ENCODE data around the gene GCSAML. TPM values are rescaled to one million over a fixed set of nuclear protein-coding genes. Genes with fewer than 3 reads are reported as not detected.

GCSAML gene
- total RNA-seq, 3 donors from 2014 or later: 0.15 to 1.3 TPM; not detected in 1

- Histone ChIP-seq H3K36me3 (no peaks in the 10 kb centered on the region), H3K27me3 (no peaks in the 10 kb centered on the region), H3K4me3 (no peak overlapping the region), H3K4me1 (no peaks in the 10 kb centered on the region), H3K9me3 (no peaks in the 10 kb centered on the region), H3K27ac (no peak overlapping the region)
- TF ChIP-seq, protein P1, sequence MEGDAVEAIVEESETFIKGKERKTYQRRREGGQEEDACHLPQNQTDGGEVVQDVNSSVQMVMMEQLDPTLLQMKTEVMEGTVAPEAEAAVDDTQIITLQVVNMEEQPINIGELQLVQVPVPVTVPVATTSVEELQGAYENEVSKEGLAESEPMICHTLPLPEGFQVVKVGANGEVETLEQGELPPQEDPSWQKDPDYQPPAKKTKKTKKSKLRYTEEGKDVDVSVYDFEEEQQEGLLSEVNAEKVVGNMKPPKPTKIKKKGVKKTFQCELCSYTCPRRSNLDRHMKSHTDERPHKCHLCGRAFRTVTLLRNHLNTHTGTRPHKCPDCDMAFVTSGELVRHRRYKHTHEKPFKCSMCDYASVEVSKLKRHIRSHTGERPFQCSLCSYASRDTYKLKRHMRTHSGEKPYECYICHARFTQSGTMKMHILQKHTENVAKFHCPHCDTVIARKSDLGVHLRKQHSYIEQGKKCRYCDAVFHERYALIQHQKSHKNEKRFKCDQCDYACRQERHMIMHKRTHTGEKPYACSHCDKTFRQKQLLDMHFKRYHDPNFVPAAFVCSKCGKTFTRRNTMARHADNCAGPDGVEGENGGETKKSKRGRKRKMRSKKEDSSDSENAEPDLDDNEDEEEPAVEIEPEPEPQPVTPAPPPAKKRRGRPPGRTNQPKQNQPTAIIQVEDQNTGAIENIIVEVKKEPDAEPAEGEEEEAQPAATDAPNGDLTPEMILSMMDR (IDR thresholded peaks at IDR 0.05): no peak
- no peak for DNase-seq (ENCODE audit: low spot score in 2 of 2)
- intact Hi-C loops (cut with DNase I; ENCODE audit: low total_unique reads): no loop called here
These were observed 25.3 kb downstream of the GCSAML start for GRCh38 chr1:247574236-247574635.

DNA sequence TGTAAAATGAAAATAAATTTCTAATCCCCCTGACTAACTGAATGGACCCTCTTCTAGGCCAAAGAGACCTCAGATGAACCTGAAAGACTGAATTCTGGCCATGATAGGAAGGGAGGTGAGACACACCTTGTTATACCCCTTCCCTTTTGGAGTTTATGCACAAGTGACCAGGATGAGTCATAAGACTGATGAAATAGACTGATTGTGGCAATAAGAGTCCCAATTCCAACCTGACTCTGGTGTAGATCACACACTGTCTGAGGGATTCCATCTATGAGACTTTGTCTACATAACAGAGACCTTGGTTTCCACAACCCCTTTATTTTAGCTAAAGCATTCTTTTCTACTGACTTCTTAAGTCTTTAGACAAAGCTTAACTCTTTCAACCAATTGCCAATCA lies 25.7 kb downstream of the GCSAML start:
- Histone ChIP-seq H3K4me1 (no peaks in the 10 kb centered on the region), H3K9me3 (no peaks in the 10 kb centered on the region), H3K27ac (no peak overlapping the region), H3K4me3 (no peak overlapping the region), H3K27me3 (no peaks in the 10 kb centered on the region), H3K36me3 (no peaks in the 10 kb centered on the region)
- TF ChIP-seq, protein P1 (IDR thresholded peaks at IDR 0.05): no peak
- no peak for DNase-seq (ENCODE audit: low spot score in 2 of 2)
- intact Hi-C loops (cut with DNase I; ENCODE audit: low total_unique reads): no loop called here

DNA sequence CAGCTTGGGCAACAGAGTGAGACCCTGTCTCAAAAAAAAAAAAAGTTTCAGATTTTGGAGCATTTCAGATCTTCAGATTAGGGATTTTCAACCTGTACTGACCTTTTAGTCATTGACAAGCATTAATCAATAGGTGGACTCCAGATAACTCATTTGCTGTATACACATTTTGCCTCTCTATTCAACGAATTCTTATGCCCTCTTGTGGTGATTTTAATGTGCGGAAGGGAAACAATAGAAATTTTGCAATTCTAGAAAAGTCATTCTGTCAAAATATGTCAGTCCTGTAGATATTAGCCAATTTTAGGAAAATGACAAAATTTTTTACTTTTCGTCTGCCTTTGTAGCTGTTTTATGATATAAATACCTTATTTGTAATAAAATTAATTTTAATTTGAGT lies 27.6 kb downstream of the GCSAML start:
- Histone ChIP-seq H3K4me3 (no peak overlapping the region), H3K27me3 (no peaks in the 10 kb centered on the region), H3K9me3 (no peaks in the 10 kb centered on the region), H3K36me3 (no peaks in the 10 kb centered on the region), H3K27ac (no peak overlapping the region), H3K4me1 (no peaks in the 10 kb centered on the region)
- TF ChIP-seq POLR2A (IDR thresholded peaks at IDR 0.05) (no peak), POLR2AphosphoS5 (IDR thresholded peaks at IDR 0.05) (no peak)
- TF ChIP-seq, protein P1 (IDR thresholded peaks at IDR 0.05): peak in 1 of 3 donors; percentile 21
- no peak for DNase-seq (ENCODE audit: low spot score in 2 of 2)
- intact Hi-C loops (cut with DNase I; ENCODE audit: low total_unique reads): no loop called here

- intact Hi-C loops (cut with DNase I; ENCODE audit: low total_unique reads): no loop called here
- Histone ChIP-seq H3K27ac (no peak overlapping the region), H3K9me3 (no peaks in the 10 kb centered on the region), H3K36me3 (no peaks in the 10 kb centered on the region), H3K4me3 (no peak overlapping the region), H3K27me3 (no peaks in the 10 kb centered on the region), H3K4me1 (no peaks in the 10 kb centered on the region)
- DNase-seq (ENCODE audit: low spot score in 2 of 2): no peak
- TF ChIP-seq POLR2A (IDR thresholded peaks at IDR 0.05): no peak
- TF ChIP-seq, protein P1 (IDR thresholded peaks at IDR 0.05): no peak
- no peak for TF ChIP-seq POLR2AphosphoS5 (IDR thresholded peaks at IDR 0.05)
These were observed 30.1 kb downstream of the GCSAML start for GRCh38 chr1:247578946-247579460.

- DNase-seq (ENCODE audit: low spot score in 2 of 2): no peak
- no peak within 1 kb of the TSS for H3K4me3 ChIP-seq
- H3K4me1 ChIP-seq: no peaks in the 10 kb centered on the region
- intact Hi-C loops (cut with DNase I; ENCODE audit: low total_unique reads): no loop called here
- H3K36me3 ChIP-seq: no peaks in the 10 kb centered on the region
- no peak within 1 kb of the TSS for H3K27ac ChIP-seq
- no peaks in the 10 kb centered on the region for H3K9me3 ChIP-seq
- H3K27me3 ChIP-seq: no peaks in the 10 kb centered on the region
- TF ChIP-seq, protein P1 (IDR thresholded peaks at IDR 0.05): no peak
- no peak for TF ChIP-seq POLR2A (IDR thresholded peaks at IDR 0.05)
- TF ChIP-seq POLR2AphosphoS5 (IDR thresholded peaks at IDR 0.05): no peak
These were observed 39.1 kb downstream of the GCSAML start, which contains the start of gene OR2G2 for GRCh38 chr1:247588060-247588459. OR2G2 (plus strand) TSS chr1:247588360; CDS start chr1:247588360, 0 bp downstream.

All from breast epithelium (tissue), 4 donors.